ENCODE data around the gene VSIR. TPM values are rescaled to one million over a fixed set of nuclear protein-coding genes. Genes with fewer than 3 reads are reported as not detected.

VSIR gene
- total RNA-seq, 4 donors from 2014 or later = 54.1 to 120 (median 84.7) TPM

DNA sequence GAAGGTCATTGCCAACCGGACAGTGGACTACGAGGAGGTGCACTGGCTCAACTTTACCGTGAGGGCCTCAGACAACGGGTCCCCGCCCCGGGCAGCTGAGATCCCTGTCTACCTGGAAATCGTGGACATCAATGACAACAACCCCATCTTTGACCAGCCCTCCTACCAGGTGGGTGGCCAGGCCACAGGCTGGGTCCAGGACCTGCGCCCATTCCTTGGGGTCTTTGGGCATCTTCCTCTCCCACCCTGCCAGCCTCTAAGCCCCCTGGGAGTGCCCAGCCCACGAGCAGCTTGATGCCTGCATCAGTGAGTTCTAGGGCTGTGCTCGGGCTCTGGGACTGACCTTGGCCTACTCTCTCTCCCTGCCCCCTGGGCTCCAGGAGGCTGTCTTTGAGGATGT, 25.8 kb upstream of the VSIR start:
- TF ChIP-seq, protein P1, sequence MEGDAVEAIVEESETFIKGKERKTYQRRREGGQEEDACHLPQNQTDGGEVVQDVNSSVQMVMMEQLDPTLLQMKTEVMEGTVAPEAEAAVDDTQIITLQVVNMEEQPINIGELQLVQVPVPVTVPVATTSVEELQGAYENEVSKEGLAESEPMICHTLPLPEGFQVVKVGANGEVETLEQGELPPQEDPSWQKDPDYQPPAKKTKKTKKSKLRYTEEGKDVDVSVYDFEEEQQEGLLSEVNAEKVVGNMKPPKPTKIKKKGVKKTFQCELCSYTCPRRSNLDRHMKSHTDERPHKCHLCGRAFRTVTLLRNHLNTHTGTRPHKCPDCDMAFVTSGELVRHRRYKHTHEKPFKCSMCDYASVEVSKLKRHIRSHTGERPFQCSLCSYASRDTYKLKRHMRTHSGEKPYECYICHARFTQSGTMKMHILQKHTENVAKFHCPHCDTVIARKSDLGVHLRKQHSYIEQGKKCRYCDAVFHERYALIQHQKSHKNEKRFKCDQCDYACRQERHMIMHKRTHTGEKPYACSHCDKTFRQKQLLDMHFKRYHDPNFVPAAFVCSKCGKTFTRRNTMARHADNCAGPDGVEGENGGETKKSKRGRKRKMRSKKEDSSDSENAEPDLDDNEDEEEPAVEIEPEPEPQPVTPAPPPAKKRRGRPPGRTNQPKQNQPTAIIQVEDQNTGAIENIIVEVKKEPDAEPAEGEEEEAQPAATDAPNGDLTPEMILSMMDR (IDR thresholded peaks at IDR 0.05; ENCODE audit: low read depth) = no peak

DNA sequence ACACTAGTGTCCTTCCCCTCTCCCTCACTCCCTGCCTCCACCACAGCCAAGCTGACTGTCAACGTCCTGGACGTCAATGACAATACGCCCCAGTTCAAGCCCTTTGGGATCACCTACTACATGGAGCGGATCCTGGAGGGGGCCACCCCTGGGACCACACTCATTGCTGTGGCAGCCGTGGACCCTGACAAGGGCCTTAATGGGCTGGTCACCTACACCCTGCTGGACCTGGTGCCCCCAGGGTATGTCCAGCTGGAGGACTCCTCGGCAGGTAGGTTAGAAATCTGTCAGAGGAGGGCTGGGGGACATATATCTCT, 24.9 kb upstream of the VSIR start:
- TF ChIP-seq, protein P1 (IDR thresholded peaks at IDR 0.05; ENCODE audit: low read depth) = no peak

DNA sequence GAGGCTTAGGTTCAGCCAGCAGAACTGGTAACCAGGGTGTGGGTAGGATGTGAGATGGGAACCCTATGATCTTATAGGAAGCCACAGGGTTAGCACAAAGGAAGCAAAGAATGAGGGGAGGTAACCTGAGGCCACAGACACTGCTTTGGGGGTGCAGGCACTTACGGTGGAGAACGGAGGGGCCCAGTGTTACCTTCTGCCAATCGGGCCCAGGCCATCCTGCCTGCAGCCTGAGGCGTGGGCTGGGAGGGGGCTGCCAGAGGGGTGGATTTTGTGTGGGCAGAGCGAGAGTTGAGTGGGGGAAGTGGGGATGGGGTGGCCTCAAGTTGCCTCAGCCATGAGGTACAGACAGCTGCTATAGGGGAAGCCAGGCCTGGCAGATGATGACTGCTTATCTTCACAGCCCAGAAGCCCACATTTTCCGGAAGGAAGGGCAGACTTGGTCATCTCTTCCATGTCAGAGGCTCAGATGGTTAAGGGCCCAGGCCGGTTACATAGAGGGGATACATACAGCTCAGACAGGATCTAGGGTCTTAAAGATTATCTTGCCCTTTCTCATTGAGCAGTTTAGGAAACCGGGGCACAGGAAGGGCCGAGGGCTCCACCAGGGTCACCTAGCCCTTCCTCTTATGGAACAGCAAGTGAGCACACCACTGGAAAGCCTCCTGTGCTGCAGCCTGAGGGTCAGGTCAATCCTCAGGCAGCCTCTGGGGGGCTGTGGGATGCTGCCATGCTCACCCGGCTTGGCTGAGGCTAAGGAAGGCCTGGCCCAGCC, 24.4 kb upstream of the VSIR start:
- TF ChIP-seq, protein P1 (IDR thresholded peaks at IDR 0.05; ENCODE audit: low read depth) = no peak

DNA sequence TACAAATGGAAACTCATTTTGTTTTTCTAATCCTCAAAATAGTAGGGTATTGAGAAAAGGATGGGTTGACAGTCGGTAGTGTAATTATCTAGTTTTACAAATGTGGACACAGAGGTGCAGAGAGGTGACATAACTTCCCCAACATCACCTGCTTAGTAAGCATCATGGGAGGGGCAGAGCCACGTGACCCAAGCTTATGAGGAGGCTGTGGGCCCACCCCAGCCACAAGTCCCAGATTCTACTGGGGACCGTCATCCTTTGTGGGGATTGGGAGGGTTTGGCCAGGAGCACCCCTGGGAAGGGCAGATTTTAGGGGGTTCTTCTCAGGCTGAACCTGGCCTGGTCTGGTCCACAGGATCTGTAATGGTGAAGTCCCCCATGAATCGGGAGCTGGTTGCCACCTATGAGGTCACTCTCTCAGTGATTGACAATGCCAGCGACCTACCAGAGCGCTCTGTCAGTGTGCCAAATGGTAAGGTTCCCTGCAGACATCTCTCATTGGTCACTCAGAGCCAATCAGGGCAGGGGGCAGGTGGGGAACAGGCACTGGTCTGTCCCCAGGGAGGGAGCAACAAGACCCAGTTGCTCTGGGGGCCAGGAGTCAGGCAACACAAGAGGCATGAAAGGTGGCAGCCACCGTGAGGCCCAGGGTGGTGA, 23.6 kb upstream of the VSIR start:
- TF ChIP-seq, protein P1 (IDR thresholded peaks at IDR 0.05; ENCODE audit: low read depth) = no peak

DNA sequence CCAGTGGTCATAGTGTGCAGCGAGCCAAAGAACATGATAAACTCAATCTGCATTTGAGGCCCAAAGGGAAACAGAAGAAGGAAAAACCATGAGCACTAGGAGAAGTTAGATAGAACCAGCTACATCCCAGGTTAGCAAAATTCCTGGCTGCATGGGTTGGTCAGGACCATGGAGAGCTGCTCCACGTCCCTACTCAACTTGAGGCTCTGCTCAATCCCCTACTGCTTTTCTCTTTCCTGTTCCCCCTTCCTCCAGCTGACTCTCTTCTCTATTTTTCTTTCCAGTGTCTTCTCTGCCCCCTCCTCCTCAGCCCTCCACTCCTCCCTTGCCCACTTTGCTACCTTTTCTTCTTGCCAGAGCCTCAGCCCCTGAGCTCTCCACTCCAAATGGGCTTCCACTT, 21.9 kb upstream of the VSIR start:
- TF ChIP-seq, protein P1 (IDR thresholded peaks at IDR 0.05; ENCODE audit: low read depth) = no peak

DNA sequence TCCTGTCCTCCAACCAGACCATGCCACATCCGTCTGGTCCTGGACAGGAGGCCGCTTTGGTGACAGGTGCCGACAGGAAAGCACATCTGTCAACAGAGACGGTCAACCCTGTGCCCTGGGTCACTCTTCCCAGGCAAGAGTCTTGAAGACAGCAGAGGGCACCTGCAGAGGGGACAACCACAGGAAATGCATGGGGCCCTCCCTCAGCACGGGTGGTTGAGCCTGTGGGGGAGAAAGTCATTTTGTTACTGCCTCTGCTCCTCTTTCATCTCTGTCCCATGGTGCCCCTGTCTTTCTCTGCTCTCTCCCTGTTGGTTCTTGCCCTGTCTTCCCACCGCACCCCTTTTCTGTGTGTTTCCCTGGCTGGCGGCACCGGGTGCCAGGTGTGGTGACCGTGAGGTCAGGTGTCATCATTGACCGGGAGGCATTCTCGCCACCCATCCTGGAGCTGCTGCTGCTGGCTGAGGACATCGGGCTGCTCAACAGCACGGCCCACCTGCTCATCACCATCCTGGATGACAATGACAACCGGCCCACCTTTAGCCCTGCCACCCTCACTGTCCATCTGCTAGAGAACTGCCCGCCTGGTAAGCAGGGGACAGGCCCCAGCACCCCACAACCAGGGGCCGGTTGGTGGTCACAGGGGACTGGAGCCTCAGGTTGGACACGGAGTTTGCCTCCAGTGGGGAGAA, 17.6 kb upstream of the VSIR start:
- TF ChIP-seq, protein P1 (IDR thresholded peaks at IDR 0.05; ENCODE audit: low read depth) = no peak

DNA sequence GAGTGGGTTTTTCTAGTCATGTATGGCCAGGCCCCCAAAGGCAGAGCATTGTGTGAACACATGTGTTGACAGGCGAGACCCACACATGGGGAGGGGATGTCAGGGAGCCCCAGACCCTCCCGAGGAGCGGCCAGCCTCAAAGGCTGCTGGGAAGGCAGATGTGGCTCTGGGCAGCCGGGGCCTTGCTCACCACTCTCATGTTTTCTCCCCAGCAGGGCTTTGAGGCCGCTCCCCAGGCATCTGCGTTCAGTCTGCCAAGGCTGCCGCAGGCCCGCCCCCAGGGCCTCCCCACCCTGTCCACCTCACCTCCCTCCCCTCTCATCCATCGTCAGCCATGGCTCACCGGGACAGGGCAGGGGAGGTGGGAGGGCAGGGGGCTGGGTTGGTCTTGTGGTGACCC, 16.6 kb upstream of the VSIR start:
- TF ChIP-seq, protein P1 (IDR thresholded peaks at IDR 0.05; ENCODE audit: low read depth) = no peak

All from subcutaneous adipose tissue (tissue), 4 donors.